Activated CD4-positive, alpha-beta T cell treated with anti-CD3 and anti-CD28 coated beads for 24 hours (primary cell): ENCODE results near the gene TEX48.

Experiments used
- DNase-seq, 2 donors: peaks; one replicate each; pipeline ENCODE4 v3.0.0-alpha.2; 2020; ENCODE audit warnings: low read depth in 2 of 2

Gene TEX48

GRCh38 chr9:114681594-114682332, at the start of gene TEX48:
Gene TEX48 (minus strand): TSS chr9:114682192. CDS start chr9:114671723, 10,469 bp downstream.
- peak; percentile 65 to 89 for DNase-seq

- no peak for DNase-seq
These were observed 49.7 kb upstream of the TEX48 start for GRCh38 chr9:114731701-114732100.

GRCh38 chr9:114729706-114730105, 47.7 kb upstream of the TEX48 start:
- DNase-seq: no peak

- no peak for DNase-seq
These were observed 43.9 kb upstream of the TEX48 start for GRCh38 chr9:114725930-114726329.

- no peak for DNase-seq
These were observed 42.8 kb upstream of the TEX48 start for GRCh38 chr9:114724744-114725143.

- DNase-seq: no peak
These were observed 41.9 kb upstream of the TEX48 start for GRCh38 chr9:114723931-114724330.

- no peak for DNase-seq
These were observed 41.1 kb upstream of the TEX48 start for GRCh38 chr9:114722937-114723620.

- no peak for DNase-seq
These were observed 40.2 kb upstream of the TEX48 start for GRCh38 chr9:114722081-114722621.

GRCh38 chr9:114721491-114722079, 39.6 kb upstream of the TEX48 start:
- DNase-seq: no peak

- no peak for DNase-seq
These were observed 38.2 kb upstream of the TEX48 start for GRCh38 chr9:114720086-114720676.

- DNase-seq: no peak
These were observed 37.3 kb upstream of the TEX48 start for GRCh38 chr9:114719290-114719689.

- peak; percentile 80 to 81 for DNase-seq
These were observed 36.8 kb upstream of the TEX48 start for GRCh38 chr9:114718801-114719221.

GRCh38 chr9:114717908-114718486, 36.0 kb upstream of the TEX48 start:
- no peak for DNase-seq

- DNase-seq: no peak
These were observed 27.6 kb upstream of the TEX48 start for GRCh38 chr9:114709636-114710035.

- DNase-seq: no peak
These were observed 24.7 kb upstream of the TEX48 start for GRCh38 chr9:114706711-114707110.

GRCh38 chr9:114701988-114702387, 20.0 kb upstream of the TEX48 start:
- DNase-seq: no peak

GRCh38 chr9:114697951-114698351, 16.0 kb upstream of the TEX48 start:
- no peak for DNase-seq

- peak in 1 of 2 donors; percentile 51 for DNase-seq
These were observed 15.0 kb upstream of the TEX48 start for GRCh38 chr9:114696814-114697544.

- DNase-seq: no peak
These were observed 14.0 kb upstream of the TEX48 start for GRCh38 chr9:114695948-114696347.

- no peak for DNase-seq
These were observed 12.8 kb upstream of the TEX48 start for GRCh38 chr9:114694719-114695269.

- no peak for DNase-seq
These were observed 12.2 kb upstream of the TEX48 start for GRCh38 chr9:114694146-114694545.
